ENCODE data around the gene MAD1L1. TPM values are rescaled to one million over a fixed set of nuclear protein-coding genes. Genes with fewer than 3 reads are reported as not detected.
"Not testable (repeated sequence)": the region's sequence is repeated elsewhere in the genome, so short reads cannot be mapped to it uniquely, and the experiment has no call there.

Gene MAD1L1
- total RNA-seq, 1 donor from 2014 or later, result 54.0 TPM

GRCh38 chr7:2036786-2037185, 196.0 kb downstream of the MAD1L1 start:
- no peak overlapping the region for H3K4me3 Mint-ChIP-seq

GRCh38 chr7:2036201-2036600, 196.5 kb downstream of the MAD1L1 start:
- Mint-ChIP-seq H3K4me3 (peak overlapping the region; percentile 62), H3K4me1 (peaks cover 48% of the 10 kb centered on the region)
- DNase-seq; H3K9me3 Mint-ChIP-seq; H3K36me3 Mint-ChIP-seq (ENCODE audit: low read depth); H3K27ac Mint-ChIP-seq; H3K27me3 Mint-ChIP-seq: not testable (repeated sequence)
- intact Hi-C loops (cut with micrococcal nuclease), result loop anchor here (5.0 kb wide), 2 partner anchors 94 to 114 kb away; no protein-coding TSS in a partner anchor

More at GRCh38 chr7:2036786-2037185, 196.0 kb downstream of the MAD1L1 start:
- H3K36me3 Mint-ChIP-seq (ENCODE audit: low read depth), result peaks cover 7% of the 10 kb centered on the region
- peaks cover 3% of the 10 kb centered on the region for H3K27me3 Mint-ChIP-seq
- no peak overlapping the region for H3K27ac Mint-ChIP-seq
- H3K9me3 Mint-ChIP-seq, result no peaks in the 10 kb centered on the region
- DNase-seq, result no peak
- peaks cover 44% of the 10 kb centered on the region for H3K4me1 Mint-ChIP-seq
- intact Hi-C loops (cut with micrococcal nuclease), result loop anchor here (5.0 kb wide), 2 partner anchors 94 to 114 kb away; no protein-coding TSS in a partner anchor

GRCh38 chr7:2034291-2035201, 198.2 kb downstream of the MAD1L1 start:
- intact Hi-C loops (cut with micrococcal nuclease), result loop anchor here (5.0 kb wide), 2 partner anchors 92 to 112 kb away; no protein-coding TSS in a partner anchor
- no peak for DNase-seq
- Mint-ChIP-seq H3K4me3 (no peak overlapping the region), H3K27me3 (peaks cover 4% of the 10 kb centered on the region), H3K36me3 (ENCODE audit: low read depth) (peaks cover 5% of the 10 kb centered on the region), H3K4me1 (peaks cover 39% of the 10 kb centered on the region), H3K9me3 (peaks cover 3% of the 10 kb centered on the region), H3K27ac (no peak overlapping the region)

GRCh38 chr7:2033586-2034135, 199.1 kb downstream of the MAD1L1 start:
- H3K9me3 Mint-ChIP-seq, result peaks cover 12% of the 10 kb centered on the region
- peaks cover 10% of the 10 kb centered on the region for H3K36me3 Mint-ChIP-seq (ENCODE audit: low read depth)
- peaks cover 4% of the 10 kb centered on the region for H3K27me3 Mint-ChIP-seq
- DNase-seq, result no peak
- H3K4me3 Mint-ChIP-seq, result no peak overlapping the region
- no peak overlapping the region for H3K27ac Mint-ChIP-seq
- intact Hi-C loops (cut with micrococcal nuclease), result no loop called here
- peaks cover 30% of the 10 kb centered on the region for H3K4me1 Mint-ChIP-seq

- intact Hi-C loops (cut with micrococcal nuclease), result no loop called here
- no peak for DNase-seq
- peaks cover 25% of the 10 kb centered on the region for H3K4me1 Mint-ChIP-seq
Measured at GRCh38 chr7:2032876-2033407, 199.8 kb downstream of the MAD1L1 start.

GRCh38 chr7:2032030-2032875, 200.5 kb downstream of the MAD1L1 start:
- Mint-ChIP-seq H3K27ac (no peak overlapping the region), H3K4me1 (peaks cover 18% of the 10 kb centered on the region), H3K36me3 (ENCODE audit: low read depth) (peaks cover 17% of the 10 kb centered on the region), H3K9me3 (peaks cover 19% of the 10 kb centered on the region), H3K4me3 (no peak overlapping the region), H3K27me3 (peaks cover 4% of the 10 kb centered on the region)
- no peak for DNase-seq
- intact Hi-C loops (cut with micrococcal nuclease), result no loop called here

More at GRCh38 chr7:2032876-2033407, 199.8 kb downstream of the MAD1L1 start:
- H3K9me3 Mint-ChIP-seq, result peaks cover 15% of the 10 kb centered on the region
- peaks cover 4% of the 10 kb centered on the region for H3K27me3 Mint-ChIP-seq
- no peak overlapping the region for H3K4me3 Mint-ChIP-seq
- H3K36me3 Mint-ChIP-seq (ENCODE audit: low read depth), result peaks cover 14% of the 10 kb centered on the region
- no peak overlapping the region for H3K27ac Mint-ChIP-seq

- H3K4me3 Mint-ChIP-seq, result no peak overlapping the region
Measured at GRCh38 chr7:2031451-2031845, 201.3 kb downstream of the MAD1L1 start.

GRCh38 chr7:2030475-2031450, 202.0 kb downstream of the MAD1L1 start:
- no peak overlapping the region for H3K4me3 Mint-ChIP-seq
- intact Hi-C loops (cut with micrococcal nuclease), result no loop called here
- H3K36me3 Mint-ChIP-seq (ENCODE audit: low read depth), result peaks cover 19% of the 10 kb centered on the region
- H3K9me3 Mint-ChIP-seq, result peaks cover 26% of the 10 kb centered on the region
- peak; percentile 73 for DNase-seq
- peak overlapping the region; percentile 13 for H3K27ac Mint-ChIP-seq
- peaks cover 2% of the 10 kb centered on the region for H3K27me3 Mint-ChIP-seq
- H3K4me1 Mint-ChIP-seq, result peaks cover 14% of the 10 kb centered on the region

More at GRCh38 chr7:2031451-2031845, 201.3 kb downstream of the MAD1L1 start:
- intact Hi-C loops (cut with micrococcal nuclease), result no loop called here
- Mint-ChIP-seq H3K4me1 (peaks cover 14% of the 10 kb centered on the region), H3K27ac (no peak overlapping the region), H3K9me3 (peaks cover 21% of the 10 kb centered on the region), H3K36me3 (ENCODE audit: low read depth) (peaks cover 18% of the 10 kb centered on the region), H3K27me3 (peaks cover 2% of the 10 kb centered on the region)
- DNase-seq, result no peak

- H3K36me3 Mint-ChIP-seq (ENCODE audit: low read depth), result peaks cover 22% of the 10 kb centered on the region
- peaks cover 2% of the 10 kb centered on the region for H3K27me3 Mint-ChIP-seq
- DNase-seq, result no peak
- H3K9me3 Mint-ChIP-seq, result peaks cover 31% of the 10 kb centered on the region
- peaks cover 14% of the 10 kb centered on the region for H3K4me1 Mint-ChIP-seq
- intact Hi-C loops (cut with micrococcal nuclease), result no loop called here
- no peak overlapping the region for H3K4me3 Mint-ChIP-seq
- H3K27ac Mint-ChIP-seq, result no peak overlapping the region
Measured at GRCh38 chr7:2029936-2030335, 202.8 kb downstream of the MAD1L1 start.

GRCh38 chr7:2029211-2029905, 203.4 kb downstream of the MAD1L1 start:
- Mint-ChIP-seq H3K36me3 (ENCODE audit: low read depth) (peaks cover 24% of the 10 kb centered on the region), H3K4me1 (peaks cover 14% of the 10 kb centered on the region), H3K27me3 (peaks cover 2% of the 10 kb centered on the region), H3K4me3 (no peak overlapping the region), H3K27ac (no peak overlapping the region), H3K9me3 (peaks cover 36% of the 10 kb centered on the region)
- no peak for DNase-seq
- intact Hi-C loops (cut with micrococcal nuclease), result no loop called here

- no peak overlapping the region for H3K4me3 Mint-ChIP-seq
- peaks cover 2% of the 10 kb centered on the region for H3K27me3 Mint-ChIP-seq
- DNase-seq, result no peak
- peaks cover 28% of the 10 kb centered on the region for H3K36me3 Mint-ChIP-seq (ENCODE audit: low read depth)
- H3K9me3 Mint-ChIP-seq, result peaks cover 41% of the 10 kb centered on the region
- H3K27ac Mint-ChIP-seq, result no peak overlapping the region
- peaks cover 14% of the 10 kb centered on the region for H3K4me1 Mint-ChIP-seq
- intact Hi-C loops (cut with micrococcal nuclease), result no loop called here
Measured at GRCh38 chr7:2028733-2029132, 204.0 kb downstream of the MAD1L1 start.

- no peak for DNase-seq
- H3K27ac Mint-ChIP-seq, result no peak overlapping the region
- H3K4me3 Mint-ChIP-seq, result no peak overlapping the region
- intact Hi-C loops (cut with micrococcal nuclease), result no loop called here
- H3K9me3 Mint-ChIP-seq, result peaks cover 41% of the 10 kb centered on the region
- peaks cover 30% of the 10 kb centered on the region for H3K36me3 Mint-ChIP-seq (ENCODE audit: low read depth)
- H3K27me3 Mint-ChIP-seq, result peaks cover 4% of the 10 kb centered on the region
- H3K4me1 Mint-ChIP-seq, result peaks cover 7% of the 10 kb centered on the region
Measured at GRCh38 chr7:2025188-2025587, 207.6 kb downstream of the MAD1L1 start.
